Transverse colon (tissue), 4 donors: Measurements from ENCODE around the gene TUBB2B.

ENCODE experiments used
- CTCF ChIP-seq, 5 experiments: fragments of 200-600 bp in 3 of 5; fragments of 450-650 bp in 2 of 5; sonication (generic) in 3 of 5; IDR thresholded peaks; 1 replicate in 2 of 5; 2 replicates in 3 of 5; pipeline ENCODE4 v1.5.1; 2016 to 2017; ENCODE audit warnings: antibody characterized with exemption in 5 of 5, inconsistent platforms in 3 of 5, mild to moderate bottlenecking in 2 of 5, moderate library complexity in 1 of 5
- EP300 ChIP-seq: sonication (generic); formaldehyde crosslinking; IDR thresholded peaks from one replicate; pipeline ENCODE4 v1.6.1; 2017; ENCODE audit warnings: antibody characterized with exemption, low read depth
- POLR2A ChIP-seq: fragments of 450-650 bp; IDR thresholded peaks from one replicate; pipeline ENCODE4 v1.6.1; 2016; ENCODE audit warnings: antibody characterized with exemption, mild to moderate bottlenecking, moderate library complexity
- POLR2AphosphoS5 ChIP-seq, 3 donors: sonication (generic); formaldehyde crosslinking; IDR thresholded peaks; one replicate each; pipeline ENCODE4 v1.6.1; 2016; ENCODE audit warnings: antibody characterized with exemption in 3 of 3

- no peak for TF ChIP-seq CTCF (IDR thresholded peaks at IDR 0.05)
- TF ChIP-seq POLR2A: no peak
- no peak for TF ChIP-seq EP300
- no peak for TF ChIP-seq POLR2AphosphoS5 (IDR thresholded peaks at IDR 0.05)
Measured at GRCh38 chr6:3199382-3199781, 28.1 kb downstream of the TUBB2B start.
